PC-3 (cell line): ENCODE measurements around the gene FAM151A.

ENCODE experiments used
- CTCF ChIP-seq: fragments of 300-600 bp; sonication (generic); conservative IDR thresholded peaks from 2 replicates; pipeline ENCODE4 v1.5.1; 2017; ENCODE audit warnings: antibody characterized with exemption, low read depth, mild to moderate bottlenecking, low read length
- EZH2 ChIP-seq: fragments of 300-600 bp; sonication (generic); IDR thresholded peaks from one replicate; pipeline ENCODE4 v1.6.1; 2017; ENCODE audit warnings: antibody characterized with exemption, mild to moderate bottlenecking, low read length; ENCODE audit not compliant: unreplicated experiment
- EZH2phosphoT487 ChIP-seq: fragments of 300-600 bp; sonication (generic); IDR thresholded peaks from 2 replicates; pipeline ENCODE4 v1.6.1; 2018; ENCODE audit warnings: mild to moderate bottlenecking, antibody characterized with exemption, low read length, borderline replicate concordance

GRCh38 chr1:54664364-54664763 lies 41.0 kb upstream of the FAM151A start:
- TF ChIP-seq CTCF (no peak), EZH2 (no peak), EZH2phosphoT487 (no peak)
